H1 (cell line): ENCODE data around the gene TNRC6C. TPM values are rescaled to one million over a fixed set of nuclear protein-coding genes. Genes with fewer than 3 reads are reported as not detected.

Source experiments
- CTCF ChIA-PET: fragments of 300-600 bp; sonication (Branson Sonifier 250); formaldehyde crosslinking; loops from one replicate; lab custom pipeline; 2021; ENCODE audit not compliant: partially characterized antibody; lab: Charles Lee
- POLR2A ChIA-PET: fragments of 300-600 bp; sonication (Branson Sonifier 250); formaldehyde crosslinking; loops from one replicate; lab custom pipeline; 2021; ENCODE audit warnings: inconsistent platforms; ENCODE audit not compliant: partially characterized antibody; lab: Charles Lee
- DNase-seq, 2 experiments: peaks; one replicate each; pipeline versions ENCODE4 v3.0.0 to v3.0.0-alpha.2; 2010 to 2022; ENCODE audit warnings: low spot score in 2 of 2, low read depth in 1 of 2, mixed read lengths in 1 of 2
- FAIRE-seq: peaks from 2 replicates; lab custom pipeline; 2011; peaks lifted over from hg19 to GRCh38; lab: Jason Lieb, UNC
- H2AFZ ChIP-seq: 2 replicates; pipeline ENCODE4 v1.8.1; 2012; ENCODE audit warnings: low read length, inconsistent platforms
- H2AK5ac ChIP-seq: 2 replicates; pipeline ENCODE4 v1.6.1; 2013; ENCODE audit warnings: low read depth, low read length
- H2BK120ac ChIP-seq: replicated peaks from 2 replicates; pipeline ENCODE3; 2013; ENCODE audit warnings: low read depth, low read length, inconsistent platforms
- H2BK12ac ChIP-seq: 2 replicates; pipeline ENCODE4 v1.6.1; 2013; ENCODE audit warnings: low read depth, low read length
- H2BK15ac ChIP-seq: 2 replicates; pipeline ENCODE4 v1.6.1; 2013; ENCODE audit warnings: low read length
- H2BK20ac ChIP-seq: 2 replicates; pipeline ENCODE4 v1.6.1; 2013; ENCODE audit warnings: low read length
- H2BK5ac ChIP-seq: 2 replicates; pipeline ENCODE4 v1.6.1; 2013; ENCODE audit warnings: low read depth, low read length
- H3K14ac ChIP-seq: 2 replicates; pipeline ENCODE4 v1.6.1; 2013; ENCODE audit warnings: inconsistent platforms; ENCODE audit not compliant: insufficient read length
- H3K18ac ChIP-seq: 2 replicates; pipeline ENCODE4 v1.6.1; 2013; ENCODE audit warnings: low read length; ENCODE audit errors: extremely low read depth
- H3K23ac ChIP-seq: 2 replicates; pipeline ENCODE4 v1.6.1; 2013; ENCODE audit warnings: inconsistent platforms; ENCODE audit not compliant: insufficient read length
- H3K23me2 ChIP-seq: 2 replicates; pipeline ENCODE4 v1.6.1; 2013; ENCODE audit warnings: low read depth, low read length
- H3K27ac ChIP-seq: 2 replicates; pipeline ENCODE4 v1.6.1; 2011; ENCODE audit warnings: low read depth, low read length, inconsistent platforms
- H3K27me3 ChIP-seq, 4 experiments: replicated peaks in 1 of 4; 1 replicate in 1 of 4; 2 replicates in 3 of 4; pipeline versions ENCODE4 v1.6.1 to v1.8.1; 2011 to 2013; ENCODE audit warnings: low read length in 3 of 4, mild to moderate bottlenecking in 3 of 4, inconsistent platforms in 2 of 4, mixed read lengths in 2 of 4, moderate library complexity in 1 of 4; ENCODE audit not compliant: control insufficient read depth in 3 of 4, insufficient read depth in 3 of 4; ENCODE audit errors: extremely low read depth in 1 of 4
- H3K36me3 ChIP-seq, 4 experiments: 2 replicates each; pipeline versions ENCODE4 v1.6.1 to v1.8.1; 2011 to 2013; ENCODE audit warnings: mild to moderate bottlenecking in 4 of 4, low read length in 3 of 4, moderate library complexity in 2 of 4, control low read depth in 1 of 4, inconsistent platforms in 1 of 4; ENCODE audit not compliant: insufficient read depth in 4 of 4, control insufficient read depth in 2 of 4
- H3K4ac ChIP-seq: replicated peaks from 2 replicates; pipeline ENCODE3; 2013; ENCODE audit warnings: low read length, low read depth, mixed read lengths, inconsistent platforms; ENCODE audit not compliant: insufficient read length
- H3K4me1 ChIP-seq, 4 experiments: replicated peaks in 1 of 4; 1 replicate in 1 of 4; 2 replicates in 3 of 4; pipeline versions ENCODE4 v1.6.1 to v1.8.1; 2011 to 2013; ENCODE audit warnings: low read length in 3 of 4, inconsistent platforms in 2 of 4, mixed read lengths in 1 of 4; ENCODE audit not compliant: insufficient read depth in 4 of 4, control insufficient read depth in 3 of 4
- H3K4me2 ChIP-seq, 2 experiments: 2 replicates each; pipeline versions ENCODE4 v1.6.1 to v1.8.1; 2011 to 2013; ENCODE audit warnings: low read depth in 2 of 2, low read length in 2 of 2, control low read depth in 1 of 2, inconsistent platforms in 1 of 2, mild to moderate bottlenecking in 1 of 2; ENCODE audit not compliant: insufficient read depth in 1 of 2
- H3K4me3 ChIP-seq, 4 experiments: fragments of 200-600, 300-600 bp in 1 of 4; sonication (generic), shearing (Covaris generic), sonication (Bioruptor Twin) in 1 of 4; 2 replicates each; pipeline versions ENCODE4 v1.5.1 to v1.8.1; 2011 to 2016; ENCODE audit warnings: low read length in 4 of 4, low read depth in 3 of 4, control low read depth in 2 of 4, inconsistent platforms in 2 of 4, mild to moderate bottlenecking in 2 of 4, mixed read lengths in 1 of 4, moderate library complexity in 1 of 4; ENCODE audit not compliant: insufficient read depth in 2 of 4; ENCODE audit errors: extremely low read depth in 1 of 4
- H3K56ac ChIP-seq: replicated peaks from 2 replicates; pipeline ENCODE3; 2013; ENCODE audit warnings: low read depth, mild to moderate bottlenecking, mixed read lengths, low read length, inconsistent platforms; ENCODE audit not compliant: insufficient read length
- H3K79me1 ChIP-seq: 2 replicates; pipeline ENCODE4 v1.6.1; 2013; ENCODE audit warnings: low read depth, low read length, control low read depth
- H3K79me2 ChIP-seq, 2 experiments: 2 replicates each; pipeline versions ENCODE4 v1.6.1 to v1.8.1; 2012 to 2013; ENCODE audit warnings: low read length in 2 of 2, mild to moderate bottlenecking in 2 of 2, inconsistent platforms in 1 of 2; ENCODE audit not compliant: insufficient read depth in 2 of 2, control insufficient read depth in 1 of 2
- H3K9ac ChIP-seq, 4 experiments: replicated peaks in 1 of 4; 1 replicate in 1 of 4; 2 replicates in 3 of 4; pipeline versions ENCODE4 v1.6.1 to v1.8.1; 2011 to 2013; ENCODE audit warnings: low read depth in 3 of 4, low read length in 3 of 4, control low read depth in 2 of 4, mild to moderate bottlenecking in 2 of 4, moderate library complexity in 2 of 4, inconsistent platforms in 1 of 4; ENCODE audit errors: extremely low read depth in 1 of 4
- H3K9me3 ChIP-seq, 2 experiments: 2 replicates each; pipeline versions ENCODE4 v1.6.1 to v1.8.1; 2012 to 2013; ENCODE audit warnings: mild to moderate bottlenecking in 2 of 2, moderate library complexity in 2 of 2, control low read depth in 1 of 2, inconsistent platforms in 1 of 2, low read depth in 1 of 2, low read length in 1 of 2, mixed read lengths in 1 of 2; ENCODE audit not compliant: insufficient read depth in 2 of 2
- H4K20me1 ChIP-seq, 2 experiments: replicated peaks in 1 of 2; 2 replicates each; pipeline versions ENCODE3 to v1.8.1; 2011 to 2013; ENCODE audit warnings: inconsistent platforms in 2 of 2, low read length in 2 of 2, mild to moderate bottlenecking in 1 of 2; ENCODE audit not compliant: insufficient read depth in 2 of 2, control insufficient read depth in 1 of 2
- H4K5ac ChIP-seq: 2 replicates; pipeline ENCODE4 v1.6.1; 2013; ENCODE audit warnings: low read length, low read depth, mixed read lengths, inconsistent platforms; ENCODE audit not compliant: insufficient read length
- H4K8ac ChIP-seq: 2 replicates; pipeline ENCODE4 v1.8.0; 2013; ENCODE audit warnings: mild to moderate bottlenecking, moderate library complexity, low read length, inconsistent platforms; ENCODE audit not compliant: insufficient read depth; ENCODE audit errors: extremely low read depth
- H4K91ac ChIP-seq: replicated peaks from 2 replicates; pipeline ENCODE3; 2013; ENCODE audit warnings: low read length, mixed read lengths, inconsistent platforms; ENCODE audit not compliant: insufficient read length
- ASH2L ChIP-seq: fragments of 200-600, 300-600 bp; sonication (generic); IDR thresholded peaks from one replicate; pipeline ENCODE4 v1.7.1; 2017; ENCODE audit warnings: low read length
- CHD2 ChIP-seq: IDR thresholded peaks from 2 replicates; pipeline ENCODE4 v1.6.1; 2012; ENCODE audit warnings: low read length, improper control_type of control experiment
- EP300 ChIP-seq, 2 experiments: IDR thresholded peaks; 1 replicate in 1 of 2; 2 replicates in 1 of 2; pipeline ENCODE4 v1.6.1; 2011 to 2012; ENCODE audit warnings: low read depth in 2 of 2, low read length in 2 of 2, mild to moderate bottlenecking in 2 of 2, borderline replicate concordance in 1 of 2, inconsistent platforms in 1 of 2, moderate library complexity in 1 of 2
- FOSL1 ChIP-seq: IDR thresholded peaks from 2 replicates; pipeline ENCODE4 v1.6.1; 2011; ENCODE audit warnings: mild to moderate bottlenecking, low read depth, low read length, moderate library complexity; ENCODE audit not compliant: insufficient read depth
- MAFK ChIP-seq: IDR thresholded peaks from 2 replicates; pipeline ENCODE4 v1.6.1; 2012; ENCODE audit warnings: low read depth, mild to moderate bottlenecking, improper control_type of control experiment, low read length
- NRF1 ChIP-seq: IDR thresholded peaks from 2 replicates; pipeline ENCODE4 v1.6.1; 2011; ENCODE audit warnings: mild to moderate bottlenecking, low read depth, low read length, improper control_type of control experiment
- POLR2A ChIP-seq, 2 experiments: IDR thresholded peaks; 1 replicate in 1 of 2; 2 replicates in 1 of 2; pipeline ENCODE4 v1.6.1; 2011; ENCODE audit warnings: low read depth in 2 of 2, low read length in 2 of 2, mild to moderate bottlenecking in 2 of 2; ENCODE audit errors: control extremely low read depth in 1 of 2
- RAD21 ChIP-seq, 2 experiments: IDR thresholded peaks in 1 of 2; conservative IDR thresholded peaks in 1 of 2; 2 replicates each; pipeline ENCODE4 v1.6.1; 2011; ENCODE audit warnings: low read depth in 2 of 2, low read length in 2 of 2, improper control_type of control experiment in 1 of 2, inconsistent platforms in 1 of 2, mild to moderate bottlenecking in 1 of 2, moderate library complexity in 1 of 2
- RFX5 ChIP-seq: IDR thresholded peaks from 2 replicates; pipeline ENCODE4 v1.6.1; 2011; ENCODE audit warnings: low read depth, low read length, improper control_type of control experiment, borderline replicate concordance
- SRF ChIP-seq: IDR thresholded peaks from 2 replicates; pipeline ENCODE4 v1.6.1; 2011; ENCODE audit warnings: mild to moderate bottlenecking, low read depth, low read length, moderate library complexity
- SUZ12 ChIP-seq: fragments of 200-600 bp; sonication (generic); IDR thresholded peaks from 2 replicates; pipeline ENCODE4 v1.6.1; 2012; ENCODE audit warnings: mild to moderate bottlenecking, inconsistent platforms, low read length, moderate library complexity, mixed read lengths
- USF2 ChIP-seq: IDR thresholded peaks from 2 replicates; pipeline ENCODE4 v1.6.1; 2011; ENCODE audit warnings: low read length, improper control_type of control experiment
- whole genome bisulfite sequencing, 2 experiments: shearing (Covaris generic) in 1 of 2; methylation state at CpG; one replicate each; pipeline versions ENCODE4 v1.1.6 to v1.1.7; 2013 to 2015; ENCODE audit warnings: low lambda C conversion rate in 2 of 2, mixed read lengths in 2 of 2, inconsistent platforms in 1 of 2, low coverage in 1 of 2, missing lambda C conversion rate in 1 of 2; ENCODE audit not compliant: insufficient replicate concordance in 2 of 2, insufficient coverage in 1 of 2, insufficient read length in 1 of 2; ENCODE audit errors: extremely low coverage in 1 of 2, missing lambda C conversion rate in 1 of 2; 5-methylcytosine and 5-hydroxymethylcytosine counted together
- polyA plus RNA-seq, 7 experiments: library from polyadenylated mRNA; depleted of rRNA in 3 of 7; stranded (reverse) in 5 of 7; unstranded in 2 of 7; fragments of >200 nt in 5 of 7; fragments of 200-250 nt in 2 of 7; gene quantifications; 1 replicate in 5 of 7; 2 replicates in 1 of 7; 4 replicates in 1 of 7; pipeline versions ENCODE4 v1.2.1 to v1.2.3, GENCODE V29; 2011 to 2013; ENCODE audit warnings: missing spikeins in 2 of 7, mixed read lengths in 2 of 7
- total RNA-seq: library from RNA; stranded (reverse); fragmentation: NEBNext Ultra II Directional; extraction: Animal tissue kit (Norgen Biotek cat#: 25700); gene quantifications from 2 replicates; pipeline ENCODE4 v1.2.1, GENCODE V29; 2021
- TF ChIP-seq, protein P1 (sequence below): IDR thresholded peaks from 2 replicates; pipeline ENCODE4 v1.6.1; 2012; ENCODE audit warnings: inconsistent platforms

The TNRC6C gene
- total and polyA plus RNA-seq, 2 of the 8 experiments (the other 6 are each of a cell fraction or from before 2014, with no cell fraction given), result 2.8 to 28.9 TPM

DNA sequence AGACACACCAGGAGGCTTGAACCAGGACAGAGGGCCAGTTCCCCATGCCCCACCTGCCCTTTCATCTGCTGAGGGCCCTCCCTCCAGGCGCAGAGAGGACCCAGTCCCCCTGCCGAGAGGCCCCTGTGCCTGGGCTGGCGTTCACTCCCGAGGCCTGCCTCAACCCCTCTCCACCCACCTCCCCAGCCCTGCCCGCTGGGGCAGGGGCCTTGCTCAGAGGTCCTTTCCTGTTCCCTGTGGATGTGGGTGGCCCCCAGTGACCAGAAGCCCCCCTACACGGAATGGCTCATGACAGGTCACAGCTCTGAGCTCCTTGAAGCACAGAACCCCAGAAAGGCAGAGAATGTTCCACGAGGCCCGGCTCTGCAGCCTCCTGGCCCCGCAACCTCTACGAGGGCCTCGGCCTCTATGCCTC lies 163.3 kb downstream of the TNRC6C start:
- DNase-seq, result no peak
- WGBS, 2 experiments, result 83% methylated on average over 11 of the region's 11 CpGs; no CpG with 5 or more reads in 1 of the 2 experiments
- Histone ChIP-seq H3K18ac (no peak overlapping the region), H3K27ac (no peak overlapping the region), H4K20me1 (peaks cover 4 to 23% of the 10 kb centered on the region in 2 experiments), H2BK15ac (no peak overlapping the region), H2AK5ac (no peak overlapping the region), H3K23ac (no peak overlapping the region), H3K4ac (no peak overlapping the region), H4K91ac (no peak overlapping the region), H2BK5ac (no peak overlapping the region), H3K4me1 (peaks cover 0 to 6% (median 6%) of the 10 kb centered on the region in 4 experiments; a peak in 6 of 7 replicates), H3K79me1 (peaks cover 3% of the 10 kb centered on the region), H2AFZ (no peak overlapping the region), H4K8ac (no peak overlapping the region), H3K79me2 (no peaks in the 10 kb centered on the region), H4K5ac (no peak overlapping the region), H3K4me2 (no peak overlapping the region), H2BK120ac (no peak overlapping the region), H3K9ac (no peak overlapping the region), H3K23me2 (peaks cover 7% of the 10 kb centered on the region; the same call in 1 of the 2 replicates), H2BK12ac (no peak overlapping the region), H3K9me3 (no peaks in the 10 kb centered on the region), H3K56ac (no peak overlapping the region), H3K4me3 (no peak overlapping the region), H3K36me3 (peaks cover 2 to 32% (median 13%) of the 10 kb centered on the region in 4 experiments; a peak in 5 of 8 replicates), H3K27me3 (no peaks in the 10 kb centered on the region), H2BK20ac (no peak overlapping the region), H3K14ac (no peak overlapping the region)
- CTCF ChIA-PET, result interaction anchor here (1.2 to 11.4 kb wide), 3 partner anchors 9 to 54 kb away, joined by 4 to 122 read pairs (median 4); no protein-coding TSS in a partner anchor
- POLR2A ChIA-PET, result interaction anchor here (1.2 to 1.9 kb wide), 2 partner anchors 9 to 14 kb away, joined by 4 to 5 read pairs; partner anchors contain the start of gene TMC8
- no peak for FAIRE-seq
- TF ChIP-seq POLR2A (IDR thresholded peaks at IDR 0.05; ENCODE audit: control extremely low read depth in 1 of 2, low read depth in 2 of 2, low read length in 2 of 2) (no peak), NRF1 (no peak), ASH2L (no peak), RFX5 (no peak), EP300 (IDR thresholded peaks at IDR 0.05; ENCODE audit: borderline replicate concordance in 1 of 2, low read depth in 2 of 2, low read length in 2 of 2) (no peak), CHD2 (no peak), USF2 (no peak), SUZ12 (no peak), FOSL1 (no peak), RAD21 (IDR thresholded peaks at IDR 0.05 in 1 of 2, conservative IDR thresholded peaks at IDR 0.05 in 1 of 2; ENCODE audit: low read depth in 2 of 2, low read length in 2 of 2) (no peak), MAFK (no peak), SRF (no peak)
- TF ChIP-seq, protein P1, sequence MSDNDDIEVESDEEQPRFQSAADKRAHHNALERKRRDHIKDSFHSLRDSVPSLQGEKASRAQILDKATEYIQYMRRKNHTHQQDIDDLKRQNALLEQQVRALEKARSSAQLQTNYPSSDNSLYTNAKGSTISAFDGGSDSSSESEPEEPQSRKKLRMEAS, result no peak
